Measurements from ENCODE around the gene CUL3. TPM values are rescaled to one million over a fixed set of nuclear protein-coding genes. Genes with fewer than 3 reads are reported as not detected.
"Not testable (repeated sequence)": the region's sequence is repeated elsewhere in the genome, so short reads cannot be mapped to it uniquely, and the experiment has no call there.

CUL3 gene
- 98.6 TPM for total RNA-seq

GRCh38 chr2:224585211-224586088, at the start of gene CUL3:
Gene CUL3 (minus strand): TSS chr2:224585363. CDS start chr2:224585009, 354 bp downstream.
- peak; percentile 99 for DNase-seq

GRCh38 chr2:224630659-224631550, 45.7 kb upstream of the CUL3 start:
- DNase-seq: no peak

- no peak for DNase-seq
These were observed 43.3 kb upstream of the CUL3 start for GRCh38 chr2:224628416-224628815.

- no peak for DNase-seq
These were observed 41.6 kb upstream of the CUL3 start for GRCh38 chr2:224626735-224627134.

- no peak for DNase-seq
These were observed 28.6 kb upstream of the CUL3 start for GRCh38 chr2:224613543-224614286.

GRCh38 chr2:224612578-224612977, 27.4 kb upstream of the CUL3 start:
- no peak for DNase-seq

- no peak for DNase-seq
These were observed 26.8 kb upstream of the CUL3 start for GRCh38 chr2:224611938-224612337.

GRCh38 chr2:224608104-224608503, 22.9 kb upstream of the CUL3 start:
- no peak for DNase-seq

GRCh38 chr2:224603746-224604500, 18.8 kb upstream of the CUL3 start:
- DNase-seq: not testable (repeated sequence)

- not testable (repeated sequence) for DNase-seq
These were observed 17.7 kb upstream of the CUL3 start for GRCh38 chr2:224602778-224603375.

GRCh38 chr2:224601923-224602322, 16.8 kb upstream of the CUL3 start:
- no peak for DNase-seq

- DNase-seq: no peak
These were observed 13.5 kb upstream of the CUL3 start for GRCh38 chr2:224598678-224599077.

- DNase-seq: no peak
These were observed 11.1 kb upstream of the CUL3 start for GRCh38 chr2:224596289-224596688.

- DNase-seq: no peak
These were observed 10.4 kb upstream of the CUL3 start for GRCh38 chr2:224595518-224595917.

- no peak for DNase-seq
These were observed 9.7 kb upstream of the CUL3 start for GRCh38 chr2:224594840-224595239.

- DNase-seq: no peak
These were observed 6.1 kb upstream of the CUL3 start for GRCh38 chr2:224591220-224591619.

GRCh38 chr2:224586127-224586695, 1.0 kb upstream of the CUL3 start:
- DNase-seq: no peak

GRCh38 chr2:224584785-224585210, 365 bp downstream of the CUL3 start:
- peak; percentile 36 for DNase-seq

- DNase-seq: no peak
These were observed 915 bp downstream of the CUL3 start for GRCh38 chr2:224584111-224584784.

- DNase-seq: not testable (repeated sequence)
These were observed 2.1 kb downstream of the CUL3 start for GRCh38 chr2:224583033-224583432.
